ENCODE results near the gene ELOVL5. TPM values are rescaled to one million over a fixed set of nuclear protein-coding genes. Genes with fewer than 3 reads are reported as not detected.
"Not testable (repeated sequence)": the region's sequence is repeated elsewhere in the genome, so short reads cannot be mapped to it uniquely, and the experiment has no call there.

ELOVL5 gene
- total RNA-seq, 4 donors from 2014 or later: 14.3 to 63.1 (median 29.2) TPM

GRCh38 chr6:53318429-53318828 lies 30.3 kb downstream of the ELOVL5 start:
- no peak overlapping the region for H3K27ac ChIP-seq
- H3K36me3 ChIP-seq: no peaks in the 10 kb centered on the region
- no peak for TF ChIP-seq CTCF (IDR thresholded peaks at IDR 0.05)
- H3K4me3 ChIP-seq: no peak overlapping the region
- whole genome bisulfite sequencing, 2 donors (ENCODE audit: low coverage in 1 of 2): 88 to 91% methylated on average over 5 of the region's 5 CpGs
- peaks cover 0 to 41% (median 12%) of the 10 kb centered on the region in 4 donors for H3K4me1 ChIP-seq
- intact Hi-C loops (cut with DNase I; ENCODE audit: low total_unique reads) (no loop called here), in situ Hi-C loops (cut with MboI; ENCODE audit: low pct_ligation_motif_present in 1 of 4, low pct_unique_long_range_greater_than_20kb in 1 of 4, low sequenced_read_pairs in 3 of 4) (no loop called here)
- DNase-seq: no peak
- H3K9me3 ChIP-seq: no peaks in the 10 kb centered on the region
- H3K27me3 ChIP-seq: no peaks in the 10 kb centered on the region

DNA sequence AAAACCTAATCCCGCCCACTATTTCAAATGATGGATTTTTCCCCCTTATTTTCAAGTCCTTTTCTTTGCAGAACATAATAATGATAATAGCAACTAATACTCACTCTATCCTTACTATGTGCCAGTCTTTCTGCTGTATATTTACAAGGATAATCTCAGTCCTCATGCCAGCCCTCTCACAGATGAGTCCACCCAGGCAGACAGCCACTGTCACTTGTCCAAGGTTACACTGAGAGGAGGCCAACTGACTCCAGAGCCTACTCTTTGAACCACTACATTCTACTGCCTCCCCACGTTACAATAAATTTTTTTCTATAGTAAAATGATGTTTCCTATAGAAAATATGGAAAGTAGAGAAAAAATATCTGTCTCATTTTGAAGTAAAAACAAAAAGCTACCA lies 30.9 kb downstream of the ELOVL5 start:
- Histone ChIP-seq H3K9me3 (no peaks in the 10 kb centered on the region), H3K27ac (no peak overlapping the region), H3K4me3 (no peak overlapping the region), H3K27me3 (no peaks in the 10 kb centered on the region), H3K36me3 (no peaks in the 10 kb centered on the region), H3K4me1 (peaks cover 0 to 41% (median 12%) of the 10 kb centered on the region in 4 donors)
- WGBS, 2 donors (ENCODE audit: low coverage in 1 of 2): 91% methylated on average over 2 of the region's 2 CpGs
- in situ Hi-C loops (cut with MboI; ENCODE audit: low pct_ligation_motif_present in 1 of 4, low pct_unique_long_range_greater_than_20kb in 1 of 4, low sequenced_read_pairs in 3 of 4) (no loop called here), intact Hi-C loops (cut with DNase I; ENCODE audit: low total_unique reads) (no loop called here)
- no peak for DNase-seq
- no peak for TF ChIP-seq EP300 (IDR thresholded peaks at IDR 0.05; ENCODE audit: low read depth)
- TF ChIP-seq POLR2A (IDR thresholded peaks at IDR 0.05): no peak
- no peak for TF ChIP-seq POLR2AphosphoS5 (IDR thresholded peaks at IDR 0.05)
- no peak for TF ChIP-seq CTCF (IDR thresholded peaks at IDR 0.05)

GRCh38 chr6:53317299-53317698 lies 31.5 kb downstream of the ELOVL5 start:
- H3K27me3 ChIP-seq; intact Hi-C loops (cut with DNase I; ENCODE audit: low total_unique reads); DNase-seq; in situ Hi-C loops (cut with MboI; ENCODE audit: low pct_ligation_motif_present in 1 of 4, low pct_unique_long_range_greater_than_20kb in 1 of 4, low sequenced_read_pairs in 3 of 4); H3K4me3 ChIP-seq; H3K27ac ChIP-seq; H3K36me3 ChIP-seq; H3K9me3 ChIP-seq: not testable (repeated sequence)
- 82 to 86% methylated on average over 8 of the region's 8 CpGs for WGBS, 2 donors (ENCODE audit: low coverage in 1 of 2)
- peaks cover 0 to 38% (median 12%) of the 10 kb centered on the region in 4 donors for H3K4me1 ChIP-seq

GRCh38 chr6:53316142-53316541 lies 32.6 kb downstream of the ELOVL5 start:
- Histone ChIP-seq H3K4me3 (no peak overlapping the region), H3K9me3 (no peaks in the 10 kb centered on the region), H3K27me3 (no peaks in the 10 kb centered on the region), H3K4me1 (peaks cover 0 to 26% (median 8%) of the 10 kb centered on the region in 4 donors), H3K27ac (no peak overlapping the region), H3K36me3 (no peaks in the 10 kb centered on the region)
- in situ Hi-C loops (cut with MboI; ENCODE audit: low pct_ligation_motif_present in 1 of 4, low pct_unique_long_range_greater_than_20kb in 1 of 4, low sequenced_read_pairs in 3 of 4): no loop called here
- intact Hi-C loops (cut with DNase I; ENCODE audit: low total_unique reads): no loop called here
- no peak for DNase-seq
- TF ChIP-seq POLR2AphosphoS5 (IDR thresholded peaks at IDR 0.05): no peak
- no peak for TF ChIP-seq POLR2A (IDR thresholded peaks at IDR 0.05)
- no peak for TF ChIP-seq EP300 (IDR thresholded peaks at IDR 0.05; ENCODE audit: low read depth)
- no peak for TF ChIP-seq CTCF (IDR thresholded peaks at IDR 0.05)

DNA sequence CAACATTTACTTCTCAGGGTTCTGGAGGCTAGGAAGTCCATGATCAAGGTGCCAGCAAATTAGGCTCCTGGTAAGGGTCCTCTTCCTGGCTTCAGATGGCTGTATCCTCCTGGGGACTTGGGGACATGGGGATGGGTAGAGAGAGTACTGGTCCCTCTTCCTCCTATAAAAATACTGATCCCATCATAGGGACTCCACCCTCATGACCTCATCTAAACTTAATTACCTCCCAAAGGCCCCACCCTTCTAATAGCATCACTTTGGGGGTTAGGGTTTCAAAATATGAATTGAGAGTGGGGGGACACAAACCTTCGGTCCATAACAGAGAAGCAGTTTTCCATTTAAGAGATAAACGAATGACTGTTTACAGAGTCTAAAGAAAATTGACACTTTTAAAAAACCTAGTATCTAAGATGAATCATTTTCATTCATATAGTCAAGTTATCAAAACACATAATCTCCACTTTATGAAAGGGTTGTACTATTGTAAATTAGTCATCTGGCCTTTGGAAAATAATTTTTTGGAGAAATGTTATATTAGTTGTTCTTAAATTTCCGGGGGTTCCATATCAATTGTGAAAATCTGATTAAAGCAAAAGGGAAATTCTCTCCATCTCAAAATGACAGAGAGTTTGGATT lies 33.5 kb downstream of the ELOVL5 start:
- Histone ChIP-seq H3K27me3 (no peaks in the 10 kb centered on the region), H3K4me3 (no peak overlapping the region), H3K36me3 (no peaks in the 10 kb centered on the region), H3K9me3 (no peaks in the 10 kb centered on the region), H3K27ac (no peak overlapping the region), H3K4me1 (peaks cover 0 to 20% (median 7%) of the 10 kb centered on the region in 4 donors)
- in situ Hi-C loops (cut with MboI; ENCODE audit: low pct_ligation_motif_present in 1 of 4, low pct_unique_long_range_greater_than_20kb in 1 of 4, low sequenced_read_pairs in 3 of 4): no loop called here
- intact Hi-C loops (cut with DNase I; ENCODE audit: low total_unique reads): no loop called here
- WGBS, 2 donors (ENCODE audit: low coverage in 1 of 2): 64 to 69% methylated on average over 3 of the region's 3 CpGs
- TF ChIP-seq POLR2AphosphoS5 (IDR thresholded peaks at IDR 0.05) (no peak), EP300 (IDR thresholded peaks at IDR 0.05; ENCODE audit: low read depth) (no peak), POLR2A (IDR thresholded peaks at IDR 0.05) (no peak), CTCF (IDR thresholded peaks at IDR 0.05) (no peak)
- no peak for DNase-seq
